ENCODE results near the gene ACER2. TPM values are rescaled to one million over a fixed set of nuclear protein-coding genes. Genes with fewer than 3 reads are reported as not detected.

ACER2 gene
- total RNA-seq, 1 donor from 2014 or later, result 9.6 TPM

GRCh38 chr9:19464764-19465585, 56.2 kb downstream of the ACER2 start:
- no peaks in the 10 kb centered on the region for H3K36me3 Mint-ChIP-seq (ENCODE audit: low read depth, unreplicated experiment)
- DNase-seq (ENCODE audit: low spot score), result peak; percentile 84
- H3K27ac Mint-ChIP-seq (ENCODE audit: unreplicated experiment), result no peak overlapping the region
- H3K4me1 Mint-ChIP-seq (ENCODE audit: unreplicated experiment), result peaks cover 3% of the 10 kb centered on the region
- H3K27me3 Mint-ChIP-seq (ENCODE audit: unreplicated experiment), result peaks cover 7% of the 10 kb centered on the region
- no peaks in the 10 kb centered on the region for H3K9me3 Mint-ChIP-seq (ENCODE audit: unreplicated experiment)
- H3K4me3 Mint-ChIP-seq (ENCODE audit: unreplicated experiment), result peak overlapping the region; percentile 91
- TF ChIP-seq CTCF (IDR thresholded peaks at IDR 0.05; ENCODE audit: unreplicated experiment), result peak; percentile 95

- TF ChIP-seq CTCF (IDR thresholded peaks at IDR 0.05; ENCODE audit: unreplicated experiment), result no peak
- no peaks in the 10 kb centered on the region for H3K9me3 Mint-ChIP-seq (ENCODE audit: unreplicated experiment)
- DNase-seq (ENCODE audit: low spot score), result no peak
- peaks cover 9% of the 10 kb centered on the region for H3K27me3 Mint-ChIP-seq (ENCODE audit: unreplicated experiment)
- no peak overlapping the region for H3K4me3 Mint-ChIP-seq (ENCODE audit: unreplicated experiment)
- H3K4me1 Mint-ChIP-seq (ENCODE audit: unreplicated experiment), result peaks cover 3% of the 10 kb centered on the region
- H3K27ac Mint-ChIP-seq (ENCODE audit: unreplicated experiment), result no peak overlapping the region
- no peaks in the 10 kb centered on the region for H3K36me3 Mint-ChIP-seq (ENCODE audit: low read depth, unreplicated experiment)
These were observed 56.9 kb downstream of the ACER2 start for GRCh38 chr9:19465586-19466279.

- Mint-ChIP-seq H3K27ac (ENCODE audit: unreplicated experiment) (no peak overlapping the region), H3K4me1 (ENCODE audit: unreplicated experiment) (peaks cover 3% of the 10 kb centered on the region), H3K36me3 (ENCODE audit: low read depth, unreplicated experiment) (no peaks in the 10 kb centered on the region), H3K4me3 (ENCODE audit: unreplicated experiment) (no peak overlapping the region), H3K9me3 (ENCODE audit: unreplicated experiment) (no peaks in the 10 kb centered on the region), H3K27me3 (ENCODE audit: unreplicated experiment) (peaks cover 9% of the 10 kb centered on the region)
- no peak for DNase-seq (ENCODE audit: low spot score)
- TF ChIP-seq CTCF (IDR thresholded peaks at IDR 0.05; ENCODE audit: unreplicated experiment), result no peak
These were observed 57.5 kb downstream of the ACER2 start for GRCh38 chr9:19466280-19466639.

- Mint-ChIP-seq H3K27me3 (ENCODE audit: unreplicated experiment) (peaks cover 9% of the 10 kb centered on the region), H3K27ac (ENCODE audit: unreplicated experiment) (no peak overlapping the region), H3K9me3 (ENCODE audit: unreplicated experiment) (no peaks in the 10 kb centered on the region), H3K4me1 (ENCODE audit: unreplicated experiment) (peaks cover 3% of the 10 kb centered on the region), H3K4me3 (ENCODE audit: unreplicated experiment) (no peak overlapping the region), H3K36me3 (ENCODE audit: low read depth, unreplicated experiment) (no peaks in the 10 kb centered on the region)
- TF ChIP-seq CTCF (IDR thresholded peaks at IDR 0.05; ENCODE audit: unreplicated experiment), result no peak
- no peak for DNase-seq (ENCODE audit: low spot score)
These were observed 60.5 kb downstream of the ACER2 start for GRCh38 chr9:19469271-19469670.

- DNase-seq (ENCODE audit: low spot score), result no peak
These were observed 61.8 kb downstream of the ACER2 start for GRCh38 chr9:19470567-19470966.

More at GRCh38 chr9:19470567-19470966, 61.8 kb downstream of the ACER2 start:
- no peak overlapping the region for H3K27ac Mint-ChIP-seq (ENCODE audit: unreplicated experiment)
- no peaks in the 10 kb centered on the region for H3K4me1 Mint-ChIP-seq (ENCODE audit: unreplicated experiment)
- no peaks in the 10 kb centered on the region for H3K36me3 Mint-ChIP-seq (ENCODE audit: low read depth, unreplicated experiment)
- H3K4me3 Mint-ChIP-seq (ENCODE audit: unreplicated experiment), result no peak overlapping the region
- H3K27me3 Mint-ChIP-seq (ENCODE audit: unreplicated experiment), result peaks cover 6% of the 10 kb centered on the region
- no peaks in the 10 kb centered on the region for H3K9me3 Mint-ChIP-seq (ENCODE audit: unreplicated experiment)
- no peak for TF ChIP-seq CTCF (IDR thresholded peaks at IDR 0.05; ENCODE audit: unreplicated experiment)
